MM.1S (cell line): ENCODE measurements around the gene NPLOC4.

Experiments
- DNase-seq: peaks from one replicate; pipeline ENCODE4 v3.0.0-alpha.2; 2015
- H2AFZ ChIP-seq: fragments of 300-600 bp; sonication (generic); 2 replicates; pipeline ENCODE4 v1.6.0; 2016; ENCODE audit warnings: antibody characterized with exemption, low read length
- H3F3A ChIP-seq: fragments of 300-600 bp; sonication (generic); 2 replicates; pipeline ENCODE4 v1.6.1; 2016; ENCODE audit warnings: mild to moderate bottlenecking, antibody characterized with exemption, low read length, moderate library complexity, mixed read lengths; ENCODE audit not compliant: insufficient read depth
- H3K27ac ChIP-seq: fragments of 300-600 bp; sonication (generic); 2 replicates; pipeline ENCODE4 v1.5.1; 2016; ENCODE audit warnings: mild to moderate bottlenecking, low read length
- H3K27me3 ChIP-seq: fragments of 300-600 bp; sonication (generic); replicated peaks from 2 replicates; pipeline ENCODE4 v1.6.0; 2016; ENCODE audit warnings: low read length; ENCODE audit not compliant: insufficient read depth
- H3K36me3 ChIP-seq: fragments of 300-600 bp; sonication (generic); replicated peaks from 2 replicates; pipeline ENCODE4 v1.6.1; 2016; ENCODE audit warnings: mild to moderate bottlenecking, low read length, mixed read lengths; ENCODE audit not compliant: insufficient read depth
- H3K4me1 ChIP-seq: fragments of 300-600 bp; sonication (generic); 2 replicates; pipeline ENCODE4 v1.6.1; 2016; ENCODE audit warnings: low read length, mixed read lengths
- H3K4me2 ChIP-seq: fragments of 300-600 bp; sonication (generic); 2 replicates; pipeline ENCODE4 v1.6.0; 2016; ENCODE audit warnings: low read depth, low read length
- H3K4me3 ChIP-seq: fragments of 300-600 bp; sonication (generic); 2 replicates; pipeline ENCODE4 v1.5.1; 2016; ENCODE audit warnings: low read length, mixed read lengths
- H3K79me2 ChIP-seq: fragments of 300-600 bp; sonication (generic); 2 replicates; pipeline ENCODE4 v1.6.1; 2016; ENCODE audit warnings: mixed run types, low read length, mixed read lengths
- H3K9ac ChIP-seq: fragments of 300-600 bp; sonication (generic); 2 replicates; pipeline ENCODE4 v1.6.1; 2016; ENCODE audit warnings: low read length, mixed read lengths
- H3K9me2 ChIP-seq: fragments of 300-600 bp; sonication (generic); replicated peaks from 2 replicates; pipeline ENCODE4 v1.6.1; 2016; ENCODE audit warnings: mild to moderate bottlenecking, low read length, mixed read lengths; ENCODE audit not compliant: insufficient read depth
- H3K9me3 ChIP-seq: fragments of 300-600 bp; sonication (generic); replicated peaks from 2 replicates; pipeline ENCODE4 v1.6.1; 2016; ENCODE audit warnings: mild to moderate bottlenecking, low read length, mixed read lengths; ENCODE audit not compliant: insufficient read depth
- H4K20me1 ChIP-seq: fragments of 300-600 bp; sonication (generic); 2 replicates; pipeline ENCODE4 v1.6.1; 2016; ENCODE audit warnings: mild to moderate bottlenecking, low read length, moderate library complexity, mixed read lengths; ENCODE audit not compliant: insufficient read depth
- EZH2 ChIP-seq: fragments of 300-600 bp; sonication (generic); optimal IDR thresholded peaks from 2 replicates; pipeline ENCODE3; 2017; ENCODE audit warnings: low read depth, mild to moderate bottlenecking, antibody characterized with exemption, low read length, mixed read lengths
- EZH2phosphoT487 ChIP-seq: fragments of 300-600 bp; sonication (generic); IDR thresholded peaks from 2 replicates; pipeline ENCODE4 v1.6.1; 2018; ENCODE audit warnings: antibody characterized with exemption, low read length
- TF ChIP-seq, protein P1 (sequence below): fragments of 300-600 bp; sonication (generic); IDR thresholded peaks from 2 replicates; pipeline ENCODE4 v1.5.1; 2016; ENCODE audit warnings: antibody characterized with exemption, low read length, mixed read lengths

NPLOC4 gene

DNA sequence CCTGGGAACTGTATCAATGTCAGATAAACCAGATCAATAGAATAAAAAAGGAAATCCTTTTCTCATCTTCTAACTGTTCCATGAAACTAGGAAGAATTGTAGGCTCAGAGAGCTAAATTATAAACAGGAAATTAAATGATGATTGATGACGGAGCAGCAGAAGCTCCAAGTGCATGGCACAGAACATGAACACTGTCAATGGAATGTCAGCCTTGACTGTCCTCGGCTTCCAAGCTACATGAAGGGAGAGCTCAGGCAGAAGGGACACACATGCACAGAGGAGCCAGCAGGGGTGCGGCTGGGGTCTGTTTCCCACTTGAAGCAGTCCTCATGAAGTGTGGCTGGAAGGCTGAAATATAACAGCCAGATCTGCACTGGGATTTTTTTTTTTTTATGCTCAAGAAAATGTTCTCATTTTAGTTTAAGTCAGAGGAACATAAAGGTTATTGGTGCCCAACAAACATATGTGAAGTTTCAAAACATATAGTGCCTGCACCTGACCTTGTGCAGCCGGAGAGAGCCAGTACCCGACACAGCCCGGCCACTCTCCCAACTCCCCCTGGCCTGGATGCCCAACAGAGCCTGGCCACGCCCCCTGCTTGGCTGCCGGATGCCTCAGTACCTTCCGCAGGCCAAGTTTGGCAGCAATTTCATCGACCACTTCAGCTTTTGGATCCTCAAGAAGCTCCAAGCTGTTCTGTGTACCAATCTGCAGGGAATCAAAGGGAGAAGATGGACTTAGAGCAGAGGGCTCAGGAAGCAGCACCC is 37.0 kb downstream of the NPLOC4 start:
- TF ChIP-seq EZH2: no peak
- TF ChIP-seq EZH2phosphoT487: no peak
- TF ChIP-seq, protein P1, sequence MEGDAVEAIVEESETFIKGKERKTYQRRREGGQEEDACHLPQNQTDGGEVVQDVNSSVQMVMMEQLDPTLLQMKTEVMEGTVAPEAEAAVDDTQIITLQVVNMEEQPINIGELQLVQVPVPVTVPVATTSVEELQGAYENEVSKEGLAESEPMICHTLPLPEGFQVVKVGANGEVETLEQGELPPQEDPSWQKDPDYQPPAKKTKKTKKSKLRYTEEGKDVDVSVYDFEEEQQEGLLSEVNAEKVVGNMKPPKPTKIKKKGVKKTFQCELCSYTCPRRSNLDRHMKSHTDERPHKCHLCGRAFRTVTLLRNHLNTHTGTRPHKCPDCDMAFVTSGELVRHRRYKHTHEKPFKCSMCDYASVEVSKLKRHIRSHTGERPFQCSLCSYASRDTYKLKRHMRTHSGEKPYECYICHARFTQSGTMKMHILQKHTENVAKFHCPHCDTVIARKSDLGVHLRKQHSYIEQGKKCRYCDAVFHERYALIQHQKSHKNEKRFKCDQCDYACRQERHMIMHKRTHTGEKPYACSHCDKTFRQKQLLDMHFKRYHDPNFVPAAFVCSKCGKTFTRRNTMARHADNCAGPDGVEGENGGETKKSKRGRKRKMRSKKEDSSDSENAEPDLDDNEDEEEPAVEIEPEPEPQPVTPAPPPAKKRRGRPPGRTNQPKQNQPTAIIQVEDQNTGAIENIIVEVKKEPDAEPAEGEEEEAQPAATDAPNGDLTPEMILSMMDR: no peak
- H4K20me1 ChIP-seq: peaks cover 3% of the 10 kb centered on the region; the same call in 1 of the 2 replicates
- H3K4me3 ChIP-seq: no peak overlapping the region
- peaks cover 19% of the 10 kb centered on the region for H3K36me3 ChIP-seq
- no peak overlapping the region for H3K9ac ChIP-seq
- no peak overlapping the region for H3K4me2 ChIP-seq
- H3K9me3 ChIP-seq: no peaks in the 10 kb centered on the region
- H3K27me3 ChIP-seq: no peaks in the 10 kb centered on the region
- no peak overlapping the region for H2AFZ ChIP-seq
- peaks cover 23% of the 10 kb centered on the region for H3K4me1 ChIP-seq
- H3K9me2 ChIP-seq: no peaks in the 10 kb centered on the region
- H3K27ac ChIP-seq: no peak overlapping the region
- no peak for DNase-seq
- peaks cover 55% of the 10 kb centered on the region for H3K79me2 ChIP-seq
- peaks cover 29% of the 10 kb centered on the region for H3F3A ChIP-seq

DNA sequence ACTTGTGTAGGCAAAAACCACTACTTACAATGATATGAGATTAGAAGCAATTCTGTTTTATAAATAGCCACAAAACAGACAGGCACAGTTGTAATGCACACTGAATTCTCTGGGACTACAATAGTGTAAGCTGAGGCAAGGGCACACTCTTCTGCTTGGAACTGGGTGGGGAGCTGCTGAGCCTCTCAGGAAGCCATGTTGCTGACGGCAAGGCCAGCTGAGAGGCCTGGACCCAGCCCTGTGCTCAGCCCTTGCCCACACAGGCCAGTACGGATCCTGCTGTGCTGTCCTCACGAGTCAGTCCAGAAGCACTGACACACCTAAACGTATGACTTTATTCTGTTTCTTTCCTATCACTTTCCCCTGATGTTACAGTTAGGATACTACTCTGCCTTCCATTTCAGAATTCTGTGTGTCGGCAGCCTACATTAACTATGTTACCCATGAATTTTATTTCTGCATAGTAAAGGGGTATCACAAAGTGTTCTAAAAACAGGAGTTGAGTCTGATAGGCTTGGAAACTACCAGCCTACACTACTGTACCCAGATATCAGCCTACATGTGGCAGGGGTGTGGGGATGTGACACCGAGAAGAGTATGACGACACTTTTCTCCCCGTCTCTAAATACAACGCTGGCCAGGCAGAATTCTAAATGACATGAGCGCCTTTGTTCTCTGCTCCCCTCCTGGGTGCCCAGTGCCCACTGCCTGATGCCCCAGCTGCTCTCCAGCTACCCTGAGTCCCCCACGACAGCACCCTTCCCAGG is 43.6 kb downstream of the NPLOC4 start:
- Histone ChIP-seq H4K20me1 (peaks cover 3% of the 10 kb centered on the region; the same call in 1 of the 2 replicates), H3K27me3 (no peaks in the 10 kb centered on the region), H3K4me1 (peaks cover 4% of the 10 kb centered on the region), H3F3A (peaks cover 5% of the 10 kb centered on the region; the same call in 1 of the 2 replicates), H3K9me2 (no peaks in the 10 kb centered on the region), H3K9me3 (no peaks in the 10 kb centered on the region), H3K4me2 (no peak overlapping the region), H3K27ac (no peak overlapping the region), H2AFZ (no peak overlapping the region), H3K9ac (no peak overlapping the region), H3K4me3 (no peak overlapping the region), H3K36me3 (peaks cover 9% of the 10 kb centered on the region), H3K79me2 (peaks cover 41% of the 10 kb centered on the region)
- TF ChIP-seq, protein P1: no peak
- no peak for TF ChIP-seq EZH2
- no peak for TF ChIP-seq EZH2phosphoT487
- no peak for DNase-seq

DNA sequence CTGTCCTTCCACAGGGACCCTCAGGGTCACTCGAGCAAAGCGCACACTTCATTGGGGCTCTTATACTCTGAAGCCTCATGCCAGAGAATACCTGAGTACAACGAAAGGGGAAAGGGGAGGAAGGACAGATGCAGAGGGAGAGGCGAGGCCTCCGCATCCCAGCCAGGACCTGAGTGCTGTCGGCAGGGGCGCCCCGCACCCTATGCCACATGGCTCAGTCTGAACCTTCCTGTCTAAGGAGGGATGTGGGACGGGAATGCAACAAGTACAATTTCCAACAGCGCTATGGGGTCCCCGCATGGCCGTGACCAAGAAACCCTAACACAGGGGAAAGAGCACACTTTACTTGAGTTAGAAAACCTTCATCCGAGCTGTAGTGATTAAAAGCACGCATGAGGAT is 44.9 kb downstream of the NPLOC4 start:
- Histone ChIP-seq H2AFZ (no peak overlapping the region), H4K20me1 (no peaks in the 10 kb centered on the region), H3K4me1 (no peaks in the 10 kb centered on the region), H3K27ac (no peak overlapping the region), H3K9ac (no peak overlapping the region), H3K9me2 (no peaks in the 10 kb centered on the region), H3K79me2 (peaks cover 41% of the 10 kb centered on the region), H3K9me3 (no peaks in the 10 kb centered on the region), H3K4me2 (no peak overlapping the region), H3K27me3 (no peaks in the 10 kb centered on the region), H3K36me3 (peaks cover 9% of the 10 kb centered on the region), H3F3A (no peaks in the 10 kb centered on the region), H3K4me3 (no peak overlapping the region)
- no peak for DNase-seq
- TF ChIP-seq EZH2phosphoT487: no peak
